ENCODE measurements around the gene IFNAR1. TPM values are rescaled to one million over a fixed set of nuclear protein-coding genes. Genes with fewer than 3 reads are reported as not detected.

Gene IFNAR1
- 19.0 and 24.0 TPM in 2 replicates for total RNA-seq

DNA sequence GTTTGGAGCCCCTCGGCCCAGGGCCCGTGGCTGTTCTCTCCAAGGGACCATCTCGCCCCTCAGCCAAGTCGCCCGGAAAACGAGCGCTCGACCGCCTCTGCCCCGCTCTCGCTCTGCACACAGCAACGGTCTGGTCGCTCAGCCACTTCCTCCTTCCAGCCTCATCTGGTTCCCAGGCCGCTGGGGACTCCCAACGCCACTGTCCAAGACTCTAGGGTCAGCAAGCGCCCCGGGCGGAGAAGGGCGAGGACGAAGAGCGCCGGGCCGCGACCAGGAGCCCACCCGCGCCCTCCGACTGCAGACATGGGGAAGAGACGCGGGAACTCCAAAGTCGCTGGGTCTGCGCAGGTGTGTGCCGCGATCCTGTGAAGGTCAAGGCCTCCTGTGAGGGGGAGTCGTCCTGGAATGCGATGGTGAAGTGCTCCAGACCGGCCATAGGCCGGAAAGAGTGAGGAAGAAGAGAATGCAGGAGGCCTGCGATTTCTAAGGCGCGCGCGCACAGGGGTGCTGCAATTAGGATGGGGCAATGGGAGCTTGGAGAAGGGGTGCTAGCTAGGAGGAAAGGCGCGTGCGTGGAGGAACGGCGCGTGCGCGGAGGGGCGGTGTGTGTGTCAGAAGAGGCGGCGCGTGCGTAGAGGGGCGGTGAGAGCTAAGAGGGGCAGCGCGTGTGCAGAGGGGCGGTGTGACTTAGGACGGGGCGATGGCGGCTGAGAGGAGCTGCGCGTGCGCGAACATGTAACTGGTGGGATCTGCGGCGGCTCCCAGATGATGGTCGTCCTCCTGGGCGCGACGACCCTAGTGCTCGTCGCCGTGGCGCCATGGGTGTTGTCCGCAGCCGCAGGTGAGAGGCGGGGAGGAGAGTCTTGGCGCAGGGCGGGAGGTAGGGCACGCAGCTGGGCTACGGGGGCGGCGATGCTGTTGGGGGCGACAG, at the start of gene IFNAR1:
IFNAR1 (plus strand) TSS at position 680 of the 931 bp plus-strand sequence; CDS start at position 766, 86 bp downstream.
- Mint-ChIP-seq H3K9me3 (no peaks in the 10 kb centered on the region), H3K27ac (no peak within 1 kb of the TSS), H3K36me3 (ENCODE audit: low read depth) (peaks cover 7% of the 10 kb centered on the region), H3K4me3 (no peak within 1 kb of the TSS), H3K27me3 (peaks cover 4% of the 10 kb centered on the region), H3K4me1 (peaks cover 19% of the 10 kb centered on the region)
- intact Hi-C loops (cut with micrococcal nuclease) = loop anchor here (1.0 to 5.0 kb wide), 8 partner anchors 38 to 125 kb away; partner anchors contain the start of genes IFNAR2 and IL10RB
- peak; percentile 99 for DNase-seq

DNA sequence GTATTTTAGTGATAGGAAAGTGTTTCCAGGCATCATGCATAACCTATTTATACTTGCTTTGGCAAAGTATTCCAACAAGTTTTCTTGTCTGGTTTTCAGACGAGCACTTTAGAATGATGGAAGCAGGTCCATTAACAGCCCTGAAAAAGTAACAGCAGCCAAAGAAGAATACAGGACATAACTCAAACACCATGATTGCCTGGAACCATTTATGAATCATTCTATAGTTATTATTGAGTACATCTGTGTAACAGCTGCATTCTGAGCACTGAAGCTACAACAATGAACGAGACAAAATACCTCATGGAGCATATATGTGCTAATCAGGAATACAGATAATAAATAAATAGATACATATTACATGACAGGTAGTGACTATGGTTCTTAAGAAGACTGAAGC, 46.0 kb upstream of the IFNAR1 start:
- Mint-ChIP-seq H3K27ac (no peak overlapping the region), H3K9me3 (no peaks in the 10 kb centered on the region), H3K27me3 (no peaks in the 10 kb centered on the region), H3K4me1 (peaks cover 4% of the 10 kb centered on the region), H3K4me3 (no peak overlapping the region), H3K36me3 (ENCODE audit: low read depth) (peaks cover 63% of the 10 kb centered on the region)
- DNase-seq = no peak
- intact Hi-C loops (cut with micrococcal nuclease) = no loop called here

DNA sequence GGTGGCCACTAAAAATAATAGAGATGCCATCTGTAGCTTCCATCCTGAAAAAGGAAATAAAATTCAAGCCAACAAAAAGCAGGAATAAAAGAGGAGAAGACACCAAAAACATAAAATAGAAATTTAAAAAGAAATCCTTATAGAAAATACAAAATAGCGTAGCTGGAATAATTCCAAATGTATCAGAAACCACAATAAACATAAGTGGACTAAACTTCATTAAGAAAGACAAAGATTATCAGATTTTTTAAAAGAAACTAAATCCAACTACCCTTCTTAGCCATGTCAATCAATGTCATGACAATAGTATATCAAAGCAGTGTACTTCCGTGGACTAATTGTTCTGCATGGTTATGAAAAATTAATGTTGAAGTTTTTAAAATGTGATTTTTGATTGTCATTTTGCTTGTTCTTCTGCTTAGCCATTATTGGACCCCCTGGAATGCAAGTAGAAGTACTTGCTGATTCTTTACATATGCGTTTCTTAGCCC, 45.4 kb upstream of the IFNAR1 start:
- no peak overlapping the region for H3K27ac Mint-ChIP-seq
- DNase-seq = no peak
- no peaks in the 10 kb centered on the region for H3K27me3 Mint-ChIP-seq
- intact Hi-C loops (cut with micrococcal nuclease) = no loop called here
- H3K36me3 Mint-ChIP-seq (ENCODE audit: low read depth) = peaks cover 66% of the 10 kb centered on the region
- H3K4me1 Mint-ChIP-seq = peaks cover 4% of the 10 kb centered on the region
- H3K9me3 Mint-ChIP-seq = no peaks in the 10 kb centered on the region
- no peak overlapping the region for H3K4me3 Mint-ChIP-seq

DNA sequence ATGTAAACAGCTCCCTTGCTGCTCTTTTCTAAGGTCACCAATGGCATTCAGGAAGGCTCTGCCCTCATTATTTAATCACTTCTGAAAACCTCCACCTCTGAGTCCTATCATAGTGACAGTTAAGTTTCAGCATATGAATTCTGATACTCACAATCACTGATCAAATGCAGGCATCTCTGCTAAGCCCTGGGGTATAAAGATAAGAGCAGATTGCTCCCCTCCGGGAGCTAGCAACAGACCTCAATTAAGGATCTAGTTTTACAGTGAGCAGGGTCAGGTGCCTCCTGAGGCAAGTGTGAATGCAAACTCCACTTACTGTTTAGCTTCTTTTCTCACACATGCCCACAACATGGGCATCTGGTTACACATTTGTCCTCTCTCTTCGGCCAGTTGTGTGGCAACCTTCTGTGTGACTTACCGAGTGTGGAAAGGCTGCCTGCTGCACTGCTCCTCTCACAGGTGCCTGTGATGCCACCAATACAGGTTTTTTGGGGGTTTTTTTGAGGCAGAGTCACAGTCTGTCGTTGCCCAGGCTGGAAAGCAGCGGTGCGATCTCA, 43.6 kb upstream of the IFNAR1 start:
- peaks cover 66% of the 10 kb centered on the region for H3K36me3 Mint-ChIP-seq (ENCODE audit: low read depth)
- intact Hi-C loops (cut with micrococcal nuclease) = no loop called here
- H3K27me3 Mint-ChIP-seq = no peaks in the 10 kb centered on the region
- peaks cover 6% of the 10 kb centered on the region for H3K4me1 Mint-ChIP-seq
- no peaks in the 10 kb centered on the region for H3K9me3 Mint-ChIP-seq
- no peak overlapping the region for H3K4me3 Mint-ChIP-seq
- no peak overlapping the region for H3K27ac Mint-ChIP-seq
- no peak for DNase-seq

DNA sequence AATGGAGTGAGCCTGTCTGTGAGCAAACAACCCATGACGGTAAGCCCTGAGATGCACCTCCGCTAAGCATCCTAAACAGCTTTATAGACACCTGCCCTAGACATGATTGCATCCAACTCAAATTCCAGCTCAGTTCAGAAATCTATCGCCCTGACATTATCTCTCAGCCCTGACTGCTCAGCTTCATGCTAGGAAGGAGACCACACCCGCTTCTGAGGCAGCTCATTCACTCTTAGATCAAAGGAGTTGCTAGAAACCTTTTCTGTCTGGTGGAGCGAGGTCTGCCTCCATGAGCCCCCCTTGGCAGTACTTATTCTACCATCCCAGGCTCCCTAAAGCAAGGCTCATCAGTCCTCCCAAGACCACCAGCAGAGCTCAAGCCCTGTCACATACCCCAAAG, 41.6 kb upstream of the IFNAR1 start:
- no peak for DNase-seq
- H3K27ac Mint-ChIP-seq = no peak overlapping the region
- no peaks in the 10 kb centered on the region for H3K27me3 Mint-ChIP-seq
- H3K4me1 Mint-ChIP-seq = peaks cover 6% of the 10 kb centered on the region
- H3K36me3 Mint-ChIP-seq (ENCODE audit: low read depth) = peaks cover 60% of the 10 kb centered on the region
- intact Hi-C loops (cut with micrococcal nuclease) = no loop called here
- no peak overlapping the region for H3K4me3 Mint-ChIP-seq
- H3K9me3 Mint-ChIP-seq = no peaks in the 10 kb centered on the region

DNA sequence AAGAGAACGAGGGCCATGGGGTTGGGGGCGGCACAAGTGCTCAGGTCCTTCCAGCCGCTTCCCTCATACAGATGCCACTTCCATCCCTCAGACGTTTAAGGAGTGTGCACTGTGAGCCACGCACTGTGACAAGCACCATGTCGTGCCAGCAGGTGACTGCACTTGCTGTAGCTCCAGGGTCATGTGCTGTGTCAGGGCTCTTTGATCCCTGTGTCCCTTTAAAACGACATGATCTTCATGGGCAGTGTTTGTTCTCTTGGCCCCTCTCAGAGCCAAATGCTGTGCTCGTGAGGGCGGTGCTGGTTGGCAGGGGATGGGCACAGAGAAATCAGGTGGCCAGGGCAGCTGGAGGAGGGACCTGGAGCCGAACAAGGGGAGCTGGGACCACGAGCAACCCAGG, 38.7 kb upstream of the IFNAR1 start:
- Mint-ChIP-seq H3K9me3 (no peaks in the 10 kb centered on the region), H3K4me3 (no peak overlapping the region), H3K27me3 (no peaks in the 10 kb centered on the region), H3K4me1 (peaks cover 6% of the 10 kb centered on the region), H3K36me3 (ENCODE audit: low read depth) (peaks cover 44% of the 10 kb centered on the region), H3K27ac (no peak overlapping the region)
- DNase-seq = no peak
- intact Hi-C loops (cut with micrococcal nuclease) = no loop called here

- H3K36me3 Mint-ChIP-seq (ENCODE audit: low read depth) = peaks cover 50% of the 10 kb centered on the region
- no peak overlapping the region for H3K27ac Mint-ChIP-seq
- H3K4me1 Mint-ChIP-seq = peaks cover 6% of the 10 kb centered on the region
- intact Hi-C loops (cut with micrococcal nuclease) = no loop called here
- H3K9me3 Mint-ChIP-seq = no peaks in the 10 kb centered on the region
- DNase-seq = no peak
- no peaks in the 10 kb centered on the region for H3K27me3 Mint-ChIP-seq
- no peak overlapping the region for H3K4me3 Mint-ChIP-seq
These were observed 37.9 kb upstream of the IFNAR1 start for GRCh38 chr21:33286600-33287456.

GRCh38 chr21:33289199-33289819, 35.5 kb upstream of the IFNAR1 start:
- no peak for DNase-seq
- H3K27ac Mint-ChIP-seq = no peak overlapping the region
- no peaks in the 10 kb centered on the region for H3K9me3 Mint-ChIP-seq
- H3K27me3 Mint-ChIP-seq = no peaks in the 10 kb centered on the region
- H3K4me1 Mint-ChIP-seq = peaks cover 7% of the 10 kb centered on the region
- no peak overlapping the region for H3K4me3 Mint-ChIP-seq
- peaks cover 53% of the 10 kb centered on the region for H3K36me3 Mint-ChIP-seq (ENCODE audit: low read depth)
- intact Hi-C loops (cut with micrococcal nuclease) = no loop called here

GRCh38 chr21:33290441-33290840, 34.3 kb upstream of the IFNAR1 start:
- Mint-ChIP-seq H3K27me3 (no peaks in the 10 kb centered on the region), H3K9me3 (no peaks in the 10 kb centered on the region), H3K27ac (no peak overlapping the region), H3K4me1 (peaks cover 7% of the 10 kb centered on the region), H3K36me3 (ENCODE audit: low read depth) (peaks cover 50% of the 10 kb centered on the region), H3K4me3 (no peak overlapping the region)
- no peak for DNase-seq
- intact Hi-C loops (cut with micrococcal nuclease) = no loop called here

DNA sequence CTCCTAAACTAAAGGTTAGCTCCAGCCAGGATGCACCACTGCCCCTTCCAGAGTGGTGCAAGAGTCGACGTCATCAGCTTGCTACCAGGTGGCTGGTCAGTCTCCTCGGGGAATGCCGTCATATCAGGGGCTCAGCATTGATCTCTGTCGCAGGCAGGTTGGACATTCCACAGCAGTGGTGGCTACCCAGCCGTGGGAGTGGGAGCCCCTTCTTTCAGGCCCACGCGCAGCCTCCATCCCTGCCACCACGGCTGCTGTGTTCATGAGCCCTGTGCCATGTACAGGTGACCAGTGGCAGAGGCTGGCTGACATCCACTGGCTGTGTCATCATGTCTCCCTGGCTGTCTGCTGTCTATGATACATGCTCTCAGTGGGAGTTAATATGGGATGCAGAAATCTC, 33.1 kb upstream of the IFNAR1 start:
- intact Hi-C loops (cut with micrococcal nuclease) = no loop called here
- Mint-ChIP-seq H3K27me3 (no peaks in the 10 kb centered on the region), H3K4me3 (no peak overlapping the region), H3K4me1 (peaks cover 5% of the 10 kb centered on the region), H3K27ac (no peak overlapping the region), H3K9me3 (no peaks in the 10 kb centered on the region), H3K36me3 (ENCODE audit: low read depth) (peaks cover 47% of the 10 kb centered on the region)
- no peak for DNase-seq

- Mint-ChIP-seq H3K27ac (no peak overlapping the region), H3K36me3 (ENCODE audit: low read depth) (peaks cover 48% of the 10 kb centered on the region), H3K9me3 (no peaks in the 10 kb centered on the region), H3K27me3 (no peaks in the 10 kb centered on the region), H3K4me3 (no peak overlapping the region), H3K4me1 (peaks cover 7% of the 10 kb centered on the region)
- DNase-seq = no peak
- intact Hi-C loops (cut with micrococcal nuclease) = no loop called here
These were observed 32.0 kb upstream of the IFNAR1 start for GRCh38 chr21:33292724-33293123.

DNA sequence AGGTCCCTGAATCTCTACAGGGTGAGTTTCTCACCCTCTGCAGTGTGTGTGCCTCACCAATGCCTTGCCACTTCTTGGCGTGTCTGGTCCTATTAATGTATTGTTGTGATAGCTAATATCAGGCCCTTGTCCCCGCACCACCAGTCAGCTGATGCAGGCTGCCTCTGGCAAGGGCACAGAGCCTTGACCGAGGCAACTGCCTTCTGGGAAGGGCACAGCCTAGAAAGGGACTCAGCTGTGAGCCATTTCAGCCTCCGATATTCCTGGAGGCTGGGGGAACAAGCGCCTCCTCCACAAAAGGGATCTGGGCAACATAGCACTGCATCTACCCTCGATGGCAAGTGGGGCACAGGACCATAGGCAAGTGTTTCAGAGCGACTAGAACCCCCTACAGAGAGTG, 31.6 kb upstream of the IFNAR1 start:
- no peaks in the 10 kb centered on the region for H3K27me3 Mint-ChIP-seq
- H3K36me3 Mint-ChIP-seq (ENCODE audit: low read depth) = peaks cover 49% of the 10 kb centered on the region
- H3K9me3 Mint-ChIP-seq = no peaks in the 10 kb centered on the region
- no peak overlapping the region for H3K27ac Mint-ChIP-seq
- no peak for DNase-seq
- no peak overlapping the region for H3K4me3 Mint-ChIP-seq
- H3K4me1 Mint-ChIP-seq = peaks cover 10% of the 10 kb centered on the region
- intact Hi-C loops (cut with micrococcal nuclease) = no loop called here

DNA sequence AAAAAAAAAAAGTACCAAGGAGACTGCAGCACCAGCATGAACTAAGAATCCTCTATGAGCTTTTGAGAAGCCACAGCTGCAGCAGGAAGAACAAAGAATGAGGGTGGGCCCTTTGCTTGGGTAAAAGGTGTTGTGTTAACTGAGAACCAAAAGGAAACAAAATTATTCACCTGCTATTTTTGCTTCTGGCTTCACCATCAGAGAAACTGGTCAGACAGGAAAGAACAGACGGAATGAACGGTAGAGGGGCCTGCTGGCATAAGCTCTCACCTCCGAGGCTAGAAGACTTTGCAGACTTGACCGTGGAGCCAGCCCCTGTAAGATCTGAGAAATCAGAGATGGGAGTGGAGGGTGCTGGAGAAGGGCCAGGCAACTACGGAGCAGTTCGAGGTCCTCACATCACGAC, 31.0 kb upstream of the IFNAR1 start:
- Mint-ChIP-seq H3K36me3 (ENCODE audit: low read depth) (peaks cover 44% of the 10 kb centered on the region), H3K27ac (no peak overlapping the region), H3K27me3 (no peaks in the 10 kb centered on the region), H3K4me1 (peaks cover 13% of the 10 kb centered on the region), H3K4me3 (no peak overlapping the region), H3K9me3 (no peaks in the 10 kb centered on the region)
- intact Hi-C loops (cut with micrococcal nuclease) = no loop called here
- DNase-seq = no peak
